T follicular helper cell (primary cell): Measurements from ENCODE around the gene DTNB.
"Not testable (repeated sequence)": the region's sequence is repeated elsewhere in the genome, so short reads cannot be mapped to it uniquely, and the experiment has no call there.

Source experiments
- DNase-seq: peaks from one replicate; pipeline ENCODE4 v3.0.0-alpha.2; 2020; ENCODE audit warnings: low read depth

The DTNB gene

GRCh38 chr2:25684577-25685473 is 11.4 kb upstream of the DTNB start:
- no peak for DNase-seq

GRCh38 chr2:25682082-25682481 is 8.7 kb upstream of the DTNB start:
- DNase-seq, result no peak

- DNase-seq, result no peak
Measured at GRCh38 chr2:25677877-25678276, 4.5 kb upstream of the DTNB start.

GRCh38 chr2:25674077-25674362 is 643 bp upstream of the DTNB start:
- DNase-seq, result no peak

GRCh38 chr2:25672494-25673299 is 680 bp downstream of the DTNB start:
- DNase-seq, result peak; percentile 60

DNA sequence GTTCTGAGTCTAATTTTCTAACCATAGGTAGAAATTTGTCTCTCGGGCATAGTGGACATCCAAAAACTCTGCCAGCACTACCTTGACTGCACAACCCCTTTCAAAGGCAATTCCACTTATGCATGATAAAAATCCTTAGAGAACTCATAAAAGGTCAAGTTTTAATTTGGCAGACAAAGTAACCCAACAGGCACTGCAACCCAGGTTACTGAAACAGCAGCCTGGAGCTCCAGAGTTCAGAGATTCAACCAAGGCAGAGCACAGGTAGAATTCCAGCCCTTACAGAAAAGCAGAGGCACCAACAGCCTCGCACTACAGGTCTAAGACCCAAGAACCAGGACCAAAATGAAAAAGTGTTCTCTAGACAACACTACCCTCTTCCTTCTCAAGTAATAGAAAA is 1.8 kb downstream of the DTNB start:
- DNase-seq, result no peak

DNA sequence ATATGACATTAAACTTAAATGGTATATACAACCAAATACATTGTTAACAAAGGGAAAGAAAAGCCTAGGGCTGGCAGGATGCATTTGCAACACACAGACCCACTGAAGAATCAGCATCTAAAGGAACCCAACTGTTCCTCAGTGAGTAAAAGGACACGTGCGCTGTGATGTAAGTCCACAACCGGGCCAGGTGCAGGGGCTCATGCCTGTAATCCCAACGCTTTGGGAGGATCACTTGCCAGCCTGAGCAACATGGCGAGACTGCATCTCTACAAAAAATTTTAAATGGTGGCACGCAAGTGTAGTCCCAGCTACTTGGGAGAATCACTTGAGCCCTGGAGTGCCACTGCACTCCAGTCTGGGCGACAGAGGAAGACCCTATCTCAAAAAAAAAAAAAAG is 3.9 kb downstream of the DTNB start:
- DNase-seq, result no peak

DNA sequence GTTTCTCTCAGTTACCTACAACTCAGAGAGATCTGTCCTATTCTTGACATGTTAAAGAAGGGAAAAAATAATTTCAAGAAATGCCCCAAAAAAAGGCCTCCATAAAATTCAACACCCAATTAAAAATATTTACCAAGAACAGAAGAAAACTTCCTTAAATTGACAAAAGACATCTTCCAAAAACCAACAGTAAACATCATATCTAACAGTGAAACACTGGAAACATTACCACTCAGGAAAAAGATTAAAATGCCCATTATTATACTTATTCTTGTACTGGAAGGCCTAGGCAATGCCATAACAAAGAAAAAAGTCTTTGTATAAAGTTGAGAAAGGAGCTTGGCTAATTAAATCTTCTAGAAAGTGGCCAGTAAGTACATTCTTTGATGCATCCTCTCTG is 7.2 kb downstream of the DTNB start:
- no peak for DNase-seq

DNA sequence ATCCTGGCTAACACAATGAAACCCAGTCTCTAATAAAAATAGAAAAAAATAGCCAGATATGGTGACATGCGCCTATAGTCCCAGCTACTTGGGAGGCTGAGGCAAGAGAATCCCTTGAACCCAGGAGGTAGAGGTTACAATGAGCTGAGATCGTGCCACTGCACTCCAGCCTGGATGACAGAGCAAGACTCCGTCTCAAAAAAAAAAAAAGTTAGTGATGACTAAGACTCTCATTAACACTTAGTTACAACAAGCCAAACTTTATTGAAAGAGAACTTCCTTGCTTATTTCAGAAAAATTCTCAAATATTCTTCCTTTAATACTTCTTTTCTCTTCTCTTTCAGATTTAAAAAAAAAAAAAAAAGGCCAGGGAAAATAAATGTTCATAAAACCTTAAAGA is 7.9 kb downstream of the DTNB start:
- not testable (repeated sequence) for DNase-seq

DNA sequence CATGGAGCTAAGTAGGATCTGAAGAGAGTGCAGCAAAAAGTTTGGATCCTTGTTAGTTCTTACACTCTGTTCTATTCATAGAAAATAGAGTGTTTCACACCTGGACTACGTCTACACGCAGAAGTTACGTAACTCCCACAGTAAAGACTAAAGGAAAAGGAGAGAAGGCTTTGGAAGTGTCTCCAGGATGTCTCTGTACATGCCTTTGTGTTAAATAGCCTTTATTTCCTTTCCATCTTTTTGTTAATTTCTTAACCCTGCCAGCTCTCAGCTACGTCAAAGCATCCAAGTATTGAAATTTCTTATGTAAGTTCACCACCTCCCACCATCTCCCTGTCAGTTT is 8.4 kb downstream of the DTNB start:
- DNase-seq, result no peak

DNA sequence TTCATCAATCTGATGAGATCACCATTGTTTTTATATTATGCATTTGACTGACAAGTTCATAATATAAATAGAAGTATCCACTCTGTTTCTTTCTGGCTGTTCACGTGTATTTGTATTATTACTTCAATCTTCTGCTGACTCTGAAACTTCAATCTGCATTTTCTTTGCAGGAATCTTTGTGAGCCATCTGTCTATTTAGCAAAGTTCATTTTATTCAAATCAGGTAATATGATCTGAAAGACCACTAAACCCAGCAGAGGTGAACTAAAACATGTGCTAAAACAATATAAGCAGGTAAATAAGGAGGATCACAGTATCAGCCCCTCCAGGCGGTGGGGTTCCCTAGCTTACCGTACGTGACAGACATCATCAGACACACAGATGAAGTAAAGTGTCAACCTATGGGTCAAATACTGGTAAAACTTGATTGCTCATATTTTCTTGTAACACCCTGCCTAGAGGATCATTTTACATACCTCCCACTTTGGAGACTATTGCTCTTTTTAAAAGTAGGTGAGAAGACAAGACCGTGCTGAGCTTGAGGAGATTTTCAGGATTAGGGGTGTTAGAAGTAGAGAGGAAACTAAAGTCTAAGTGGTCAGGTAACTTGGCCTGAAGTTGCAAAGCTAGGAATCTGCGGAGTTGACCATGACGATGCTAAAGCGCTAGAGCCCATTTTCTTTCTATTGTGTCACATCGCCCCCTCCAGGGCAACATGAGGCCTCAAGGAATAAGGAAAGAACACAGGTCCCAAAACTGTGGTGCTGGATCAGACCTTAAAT is 9.0 kb downstream of the DTNB start:
- no peak for DNase-seq

- DNase-seq, result no peak
Measured at GRCh38 chr2:25655316-25655715, 18.1 kb downstream of the DTNB start.

DNA sequence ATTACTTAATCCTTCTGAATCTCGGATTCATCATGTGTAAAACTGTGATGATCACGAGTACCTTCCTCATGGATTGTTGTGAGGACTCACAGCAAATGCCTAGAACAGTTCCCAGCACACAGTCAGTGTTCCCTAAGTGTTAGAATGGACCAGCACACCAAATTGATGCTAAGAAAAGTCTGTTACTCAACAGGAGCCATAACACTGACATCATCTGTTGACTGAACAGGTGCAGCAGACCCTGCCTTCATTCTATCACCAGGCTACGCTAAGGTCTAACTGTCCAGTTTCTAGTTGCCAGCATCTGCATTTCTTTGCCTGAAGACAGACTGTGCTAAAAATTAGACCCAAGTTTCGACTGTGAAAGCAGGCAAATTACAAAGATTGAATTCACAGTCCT is 18.6 kb downstream of the DTNB start:
- no peak for DNase-seq

- no peak for DNase-seq
Measured at GRCh38 chr2:25651782-25652455, 21.5 kb downstream of the DTNB start.

GRCh38 chr2:25651066-25651465 is 22.3 kb downstream of the DTNB start:
- DNase-seq, result no peak

DNA sequence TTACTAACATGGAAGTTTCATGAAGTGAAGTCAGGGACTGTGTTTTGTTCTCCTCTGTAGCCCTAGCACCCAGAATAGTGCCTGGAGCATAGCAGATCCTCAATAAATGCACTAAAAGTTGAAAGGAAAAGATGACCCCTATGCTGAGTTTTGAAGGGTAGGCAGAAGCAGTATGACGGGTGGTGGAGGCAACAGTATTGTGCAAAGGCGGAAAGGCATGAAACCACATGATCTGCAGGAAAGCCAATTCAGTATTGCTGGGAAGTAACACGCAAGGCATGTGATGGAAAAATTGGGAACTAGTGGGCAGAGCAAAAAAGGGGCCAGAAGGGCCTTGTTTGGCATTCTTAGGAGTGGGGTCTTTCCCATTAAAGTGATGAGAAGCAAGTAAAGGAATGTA is 23.1 kb downstream of the DTNB start:
- DNase-seq, result no peak

DNA sequence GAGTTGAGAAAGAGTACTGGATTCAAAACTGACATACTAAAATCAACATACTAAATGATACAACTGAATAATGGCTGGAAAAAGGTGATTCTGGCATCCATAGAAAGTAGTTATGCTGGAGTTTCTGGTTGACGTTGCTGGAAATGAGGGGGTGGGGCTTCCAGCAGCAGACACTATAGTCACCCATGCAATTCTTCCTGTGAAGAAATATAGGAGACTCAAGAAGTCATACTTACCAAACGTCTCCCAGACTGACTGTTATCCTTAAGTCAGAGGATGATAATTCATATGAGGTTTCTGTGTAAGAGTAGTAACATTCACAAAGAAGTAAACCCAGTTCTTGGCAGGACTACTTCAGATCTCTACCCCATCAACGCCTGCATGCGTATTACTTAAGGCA is 23.6 kb downstream of the DTNB start:
- no peak for DNase-seq

GRCh38 chr2:25642298-25642697 is 31.1 kb downstream of the DTNB start:
- no peak for DNase-seq

DNA sequence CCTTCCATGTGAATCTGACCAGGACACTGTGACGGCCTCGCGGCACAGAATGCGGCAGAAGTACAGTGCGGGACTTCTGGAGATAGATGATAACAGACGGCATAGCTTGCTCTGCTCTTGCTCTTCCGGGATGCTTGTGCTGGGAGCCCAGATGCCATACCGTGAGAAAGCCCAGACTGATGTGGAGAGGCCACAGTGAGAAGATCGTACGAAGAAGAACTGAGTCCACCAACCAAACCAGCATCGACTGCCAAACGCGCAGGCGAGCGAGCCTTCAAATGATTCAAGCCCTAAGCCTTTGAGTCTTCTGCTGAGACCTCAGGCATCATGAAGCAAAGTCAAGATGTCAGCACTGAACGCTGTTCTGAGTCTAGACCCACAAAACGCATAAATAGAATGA is 33.7 kb downstream of the DTNB start:
- DNase-seq, result no peak

DNA sequence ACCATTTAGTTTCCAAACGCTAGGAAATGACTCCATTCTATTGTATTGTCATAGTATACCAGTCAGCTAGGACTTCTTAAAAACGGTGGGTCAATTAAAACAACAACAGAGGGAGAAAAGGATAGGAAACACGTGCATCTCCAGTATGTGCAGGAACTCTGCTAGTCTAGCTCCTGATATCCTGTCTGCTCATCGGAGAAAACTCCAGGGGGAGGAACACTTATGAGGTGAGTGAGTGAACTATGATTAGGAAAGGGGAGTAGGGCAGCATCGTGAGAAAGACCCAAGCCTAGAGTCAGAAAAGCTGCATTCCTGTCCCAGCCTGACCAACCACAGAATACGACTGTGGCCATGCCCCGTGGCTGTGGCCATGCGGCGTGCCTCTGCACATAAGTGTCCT is 34.2 kb downstream of the DTNB start:
- no peak for DNase-seq

DNA sequence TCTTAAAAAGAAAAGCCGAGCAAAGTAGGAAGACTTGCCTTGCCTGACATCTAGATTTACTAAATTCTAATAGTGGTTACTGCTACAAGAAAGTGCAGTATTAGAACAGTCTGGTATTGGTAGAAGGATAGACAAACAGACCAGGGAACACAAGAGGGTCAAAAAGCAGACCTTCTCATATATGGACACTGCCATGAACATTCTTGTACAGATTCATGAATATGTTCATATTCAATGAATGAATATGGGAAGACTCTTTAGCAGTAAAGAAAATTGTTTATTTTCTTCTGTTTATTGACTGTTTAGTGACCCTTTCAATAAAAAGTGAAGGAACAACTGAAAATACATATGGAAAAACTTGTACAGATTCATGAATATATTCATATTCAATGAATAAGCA is 37.6 kb downstream of the DTNB start:
- DNase-seq, result no peak

- DNase-seq, result not testable (repeated sequence)
Measured at GRCh38 chr2:25633801-25634200, 39.6 kb downstream of the DTNB start.
